Measurements from ENCODE around the gene FKBP5.

The FKBP5 gene

GRCh38 chr6:35534407-35535170 is 154.1 kb downstream of the FKBP5 start:
- no peak for DNase-seq

- no peak for DNase-seq
Measured at GRCh38 chr6:35533981-35534380, 154.7 kb downstream of the FKBP5 start.

- DNase-seq, result no peak
Measured at GRCh38 chr6:35532126-35532525, 156.6 kb downstream of the FKBP5 start.

- DNase-seq, result no peak
Measured at GRCh38 chr6:35524380-35525020, 164.2 kb downstream of the FKBP5 start.
